Common myeloid progenitor, CD34-positive (primary cell): ENCODE data around the gene EAPP.
"Not testable (repeated sequence)": the region's sequence is repeated elsewhere in the genome, so short reads cannot be mapped to it uniquely, and the experiment has no call there.

Source experiments
- CTCF ChIA-PET: fragments of 350-600 bp; sonication (Branson Sonifier 250); formaldehyde crosslinking; loops from one replicate; lab custom pipeline; 2021; ENCODE audit warnings: antibody characterized with exemption; lab: Charles Lee
- POLR2A ChIA-PET: fragments of 350-600 bp; sonication (Branson Sonifier 250); formaldehyde crosslinking; loops from one replicate; lab custom pipeline; 2021; ENCODE audit warnings: antibody characterized with exemption; lab: Charles Lee
- DNase-seq, 3 donors: peaks; one replicate each; pipeline versions ENCODE4 v3.0.0 to v3.0.0-alpha.2; 2013
- H3K27ac ChIP-seq, 2 experiments: 1 replicate in 1 of 2; 2 replicates in 1 of 2; pipeline ENCODE4 v1.7.0; 2013; ENCODE audit warnings: inconsistent platforms in 2 of 2, low read length in 2 of 2, mild to moderate bottlenecking in 2 of 2, low read depth in 1 of 2, moderate library complexity in 1 of 2; ENCODE audit not compliant: severe bottlenecking in 2 of 2, insufficient read depth in 1 of 2, poor library complexity in 1 of 2
- H3K27me3 ChIP-seq, 5 experiments: replicated peaks in 2 of 5; 1 replicate in 3 of 5; 2 replicates in 2 of 5; pipeline versions ENCODE4 v1.6.1 to v1.7.0; 2013; ENCODE audit warnings: low read length in 4 of 5, mild to moderate bottlenecking in 2 of 5, moderate library complexity in 2 of 5, inconsistent platforms in 1 of 5; ENCODE audit not compliant: insufficient read depth in 5 of 5, control insufficient read depth in 4 of 5
- H3K36me3 ChIP-seq, 4 experiments: 1 replicate in 2 of 4; 2 replicates in 2 of 4; pipeline versions ENCODE4 v1.6.1 to v1.7.0; 2013; ENCODE audit warnings: low read length in 3 of 4, control low read depth in 1 of 4, mild to moderate bottlenecking in 1 of 4; ENCODE audit not compliant: control insufficient read depth in 4 of 4, insufficient read depth in 4 of 4
- H3K4me1 ChIP-seq, 4 experiments: 1 replicate in 3 of 4; 2 replicates in 1 of 4; pipeline versions ENCODE4 v1.6.1 to v1.7.1; 2013; ENCODE audit warnings: low read length in 3 of 4, mild to moderate bottlenecking in 3 of 4, control low read depth in 1 of 4, inconsistent platforms in 1 of 4, moderate library complexity in 1 of 4; ENCODE audit not compliant: control insufficient read depth in 4 of 4, insufficient read depth in 4 of 4; ENCODE audit errors: control extremely low read depth in 1 of 4
- H3K4me3 ChIP-seq, 7 experiments: 1 replicate in 4 of 7; 2 replicates in 3 of 7; pipeline versions ENCODE4 v1.5.1 to v1.7.0; 2013; ENCODE audit warnings: mild to moderate bottlenecking in 7 of 7, low read length in 6 of 7, moderate library complexity in 6 of 7, inconsistent platforms in 2 of 7, low read depth in 2 of 7, control low read depth in 1 of 7; ENCODE audit not compliant: insufficient read depth in 4 of 7, control insufficient read depth in 1 of 7; ENCODE audit errors: extremely low read depth in 1 of 7
- H3K9me3 ChIP-seq, 5 experiments: 1 replicate in 4 of 5; 2 replicates in 1 of 5; pipeline versions ENCODE4 v1.6.1 to v1.7.1; 2013; ENCODE audit warnings: low read length in 4 of 5, mild to moderate bottlenecking in 2 of 5, inconsistent platforms in 1 of 5, low read depth in 1 of 5, moderate library complexity in 1 of 5; ENCODE audit not compliant: control insufficient read depth in 4 of 5, insufficient read depth in 2 of 5; ENCODE audit errors: control extremely low read depth in 1 of 5
- WGBS: methylation state at CpG from one replicate; pipeline ENCODE4 v1.1.5; 2013; ENCODE audit not compliant: insufficient coverage; 5-methylcytosine and 5-hydroxymethylcytosine counted together

Gene EAPP

DNA sequence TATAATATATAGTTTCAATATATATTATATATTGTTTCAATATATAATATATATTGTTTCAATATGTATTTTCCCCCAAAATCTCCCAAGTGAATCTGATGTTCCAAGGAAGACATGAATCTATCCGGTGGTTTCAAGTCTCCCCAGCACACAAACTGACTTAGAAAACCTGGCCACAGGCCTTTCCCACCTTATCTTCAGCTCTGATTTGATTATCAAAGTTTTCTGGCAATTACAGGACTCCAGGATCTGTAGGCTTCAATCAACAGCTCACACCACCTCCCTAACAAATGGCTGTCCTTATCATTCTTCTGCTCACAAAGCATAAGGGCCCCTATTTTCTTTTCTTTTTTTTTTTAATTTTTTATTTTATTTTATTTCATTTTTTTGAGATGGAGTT is 54.8 kb downstream of the EAPP start:
- Histone ChIP-seq H3K27me3 (no peaks in the 10 kb centered on the region), H3K27ac (no peak overlapping the region), H3K9me3 (no peaks in the 10 kb centered on the region), H3K4me3 (no peak overlapping the region), H3K36me3 (no peaks in the 10 kb centered on the region), H3K4me1 (no peaks in the 10 kb centered on the region)
- CTCF ChIA-PET, result no interaction called here
- POLR2A ChIA-PET, result no interaction called here
- DNase-seq, result no peak
- 100% methylated on average over 1 of the region's 1 CpG for WGBS

DNA sequence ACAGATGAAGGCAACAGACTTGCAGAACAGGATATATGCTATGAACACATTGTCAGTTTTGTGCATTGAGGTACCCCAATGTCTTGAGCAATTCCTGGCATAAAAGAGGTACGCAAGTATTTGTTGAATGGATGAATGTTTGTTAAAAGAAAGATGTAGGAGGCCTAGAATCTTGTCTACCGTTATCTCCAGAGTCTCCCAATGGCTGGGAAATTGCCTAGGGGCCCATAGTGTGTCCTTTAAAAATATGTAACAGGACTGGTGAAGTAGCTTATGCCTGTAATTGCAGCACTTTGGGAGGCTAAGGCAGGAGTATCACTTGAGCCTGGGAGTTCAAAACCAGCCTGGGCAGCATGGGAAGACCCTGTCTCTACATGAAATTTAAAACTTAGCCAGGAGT is 57.0 kb downstream of the EAPP start:
- ChIA-PET POLR2A (no interaction called here), CTCF (interaction anchor here (1.0 to 1.7 kb wide), 2 partner anchors 13 to 29 kb away, joined by 3 to 4 read pairs; no protein-coding TSS in a partner anchor)
- no peak overlapping the region for H3K27ac ChIP-seq
- no peaks in the 10 kb centered on the region for H3K9me3 ChIP-seq
- 100% methylated on average over 2 of the region's 2 CpGs for WGBS
- DNase-seq, result no peak
- no peak overlapping the region for H3K4me3 ChIP-seq
- no peaks in the 10 kb centered on the region for H3K27me3 ChIP-seq
- H3K36me3 ChIP-seq, result no peaks in the 10 kb centered on the region
- no peaks in the 10 kb centered on the region for H3K4me1 ChIP-seq

DNA sequence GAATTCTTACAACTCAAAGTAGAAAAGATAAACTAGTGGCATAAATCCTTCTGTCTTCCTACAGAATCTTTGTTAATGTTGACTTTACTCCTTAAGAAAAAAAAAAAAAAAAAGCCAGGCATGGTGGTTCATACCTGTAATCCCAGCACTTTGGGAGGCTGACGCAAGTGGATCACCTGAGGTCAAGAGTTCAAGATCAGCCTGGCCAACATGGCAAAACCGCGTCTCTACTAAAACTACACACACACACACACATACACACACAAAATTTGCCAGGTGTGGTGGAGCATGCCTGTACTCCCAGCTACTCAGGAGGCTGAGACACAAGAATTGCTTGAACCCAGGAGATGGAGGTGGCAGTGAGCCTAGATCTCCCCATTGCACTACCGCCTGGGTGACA is 59.8 kb downstream of the EAPP start:
- DNase-seq, result no peak
- no CpG with 5 or more reads among the region's 4 CpGs for WGBS
- Histone ChIP-seq H3K27ac (no peak overlapping the region), H3K4me3 (no peak overlapping the region), H3K27me3 (no peaks in the 10 kb centered on the region), H3K36me3 (no peaks in the 10 kb centered on the region), H3K4me1 (no peaks in the 10 kb centered on the region), H3K9me3 (no peaks in the 10 kb centered on the region)
- ChIA-PET CTCF (no interaction called here), POLR2A (no interaction called here)

DNA sequence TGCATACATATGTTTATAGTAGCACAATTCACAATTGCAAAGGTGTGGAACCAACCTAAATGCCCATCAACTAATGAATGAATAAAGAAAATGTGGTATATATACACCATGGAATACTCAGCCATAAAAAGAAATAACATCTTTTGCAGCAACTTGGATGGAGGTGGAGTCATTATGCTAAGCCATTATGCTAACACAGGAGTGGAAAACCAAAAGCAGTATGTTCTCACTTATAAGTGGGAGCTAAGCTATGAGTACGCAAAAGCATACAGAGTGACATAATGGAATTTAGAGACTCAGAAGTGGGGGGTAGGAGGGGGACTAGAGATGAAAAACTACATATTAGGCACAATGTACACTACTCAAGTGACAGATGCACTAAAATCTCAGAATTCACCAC is 61.2 kb downstream of the EAPP start:
- no peak for DNase-seq
- H3K27ac ChIP-seq, result no peak overlapping the region
- CTCF ChIA-PET, result no interaction called here
- H3K27me3 ChIP-seq, result no peaks in the 10 kb centered on the region
- no peaks in the 10 kb centered on the region for H3K36me3 ChIP-seq
- H3K4me1 ChIP-seq, result no peaks in the 10 kb centered on the region
- no peaks in the 10 kb centered on the region for H3K9me3 ChIP-seq
- POLR2A ChIA-PET, result no interaction called here
- no peak overlapping the region for H3K4me3 ChIP-seq
- no CpG with 5 or more reads among the region's 1 CpG for WGBS

DNA sequence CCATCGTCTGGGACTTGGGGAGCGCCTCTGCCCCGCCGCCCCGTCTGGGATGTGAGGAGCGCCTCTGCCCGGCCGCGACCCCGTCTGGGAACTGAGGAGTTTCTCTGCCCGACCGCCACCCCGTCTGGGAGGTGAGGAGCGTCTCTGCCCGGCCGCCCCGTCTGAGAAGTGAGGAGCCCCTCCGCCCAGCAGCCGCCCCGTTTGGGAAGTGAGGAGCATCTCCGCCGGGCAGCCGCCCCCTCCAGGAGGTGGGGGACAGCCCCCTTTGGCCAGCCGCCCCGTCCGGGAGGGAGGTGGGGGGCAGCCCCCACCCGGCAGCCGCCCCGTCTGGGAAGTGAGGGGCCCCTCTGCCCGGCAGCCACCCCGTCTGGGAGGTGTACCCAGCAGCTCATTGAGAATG is 63.5 kb downstream of the EAPP start:
- H3K4me1 ChIP-seq, H3K36me3 ChIP-seq, DNase-seq, H3K27ac ChIP-seq, H3K9me3 ChIP-seq, POLR2A ChIA-PET, CTCF ChIA-PET, H3K4me3 ChIP-seq, H3K27me3 ChIP-seq: not testable (repeated sequence)
- WGBS, result no CpG with 5 or more reads among the region's 31 CpGs

DNA sequence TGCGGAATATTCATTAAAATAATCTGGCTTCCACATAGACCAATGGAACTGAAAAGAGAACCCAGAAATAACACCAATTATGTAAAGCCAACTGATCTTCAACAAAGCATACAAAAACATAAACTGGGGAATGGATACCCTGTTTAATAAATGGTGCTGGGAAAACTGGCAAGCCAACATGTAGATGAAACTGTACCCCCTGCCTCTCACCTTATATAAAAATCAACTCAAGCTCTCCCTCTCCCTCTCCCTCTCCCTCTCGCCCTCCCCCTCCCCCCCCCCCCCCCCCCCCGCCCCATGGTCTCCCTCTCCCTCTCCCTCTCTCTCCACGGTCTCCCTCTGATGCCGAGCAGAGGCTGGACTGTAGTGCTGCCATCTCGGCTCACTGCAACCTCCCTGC is 64.3 kb downstream of the EAPP start:
- no peak for DNase-seq
- Histone ChIP-seq H3K4me3 (no peak overlapping the region), H3K4me1 (no peaks in the 10 kb centered on the region), H3K9me3 (no peaks in the 10 kb centered on the region), H3K36me3 (no peaks in the 10 kb centered on the region), H3K27ac (no peak overlapping the region), H3K27me3 (peaks cover 0 to 1% (median 0%) of the 10 kb centered on the region in 5 experiments)
- ChIA-PET POLR2A (no interaction called here), CTCF (no interaction called here)
- 100% methylated on average over 1 of the region's 6 CpGs for WGBS

DNA sequence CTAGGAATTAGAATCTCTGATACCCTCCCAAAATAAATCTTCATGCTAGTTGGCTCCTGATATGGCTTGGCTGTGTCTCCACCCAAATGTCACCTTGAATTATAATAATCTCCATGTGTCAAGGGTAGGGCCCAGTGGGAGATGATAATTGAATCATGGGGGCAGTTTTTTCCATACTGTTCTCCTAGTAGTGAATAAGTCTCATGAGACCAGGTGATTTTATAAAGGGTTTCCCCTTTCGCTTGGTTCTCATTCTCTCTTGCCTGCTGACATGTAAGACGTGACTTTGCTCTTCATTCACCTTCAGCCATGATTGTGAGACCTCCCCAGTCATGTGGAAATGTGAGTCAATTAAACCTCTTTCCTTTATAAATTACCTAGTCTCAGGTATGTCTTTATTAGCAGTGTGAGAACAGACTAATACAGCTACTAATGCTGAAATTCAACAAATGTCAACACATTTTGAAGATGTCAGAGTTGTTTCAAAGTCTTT is 65.3 kb downstream of the EAPP start:
- CTCF ChIA-PET, result no interaction called here
- Histone ChIP-seq H3K27me3 (peaks cover 0 to 1% (median 0%) of the 10 kb centered on the region in 5 experiments), H3K4me3 (no peak overlapping the region), H3K27ac (no peak overlapping the region), H3K9me3 (no peaks in the 10 kb centered on the region), H3K4me1 (no peaks in the 10 kb centered on the region), H3K36me3 (no peaks in the 10 kb centered on the region)
- POLR2A ChIA-PET, result no interaction called here
- WGBS, result no CpG with 5 or more reads among the region's 2 CpGs
- DNase-seq, result no peak
